ENCODE results near the gene IZUMO2. TPM values are rescaled to one million over a fixed set of nuclear protein-coding genes. Genes with fewer than 3 reads are reported as not detected.

Gene IZUMO2
- total RNA-seq, 1 donor from 2014 or later: not detected

DNA sequence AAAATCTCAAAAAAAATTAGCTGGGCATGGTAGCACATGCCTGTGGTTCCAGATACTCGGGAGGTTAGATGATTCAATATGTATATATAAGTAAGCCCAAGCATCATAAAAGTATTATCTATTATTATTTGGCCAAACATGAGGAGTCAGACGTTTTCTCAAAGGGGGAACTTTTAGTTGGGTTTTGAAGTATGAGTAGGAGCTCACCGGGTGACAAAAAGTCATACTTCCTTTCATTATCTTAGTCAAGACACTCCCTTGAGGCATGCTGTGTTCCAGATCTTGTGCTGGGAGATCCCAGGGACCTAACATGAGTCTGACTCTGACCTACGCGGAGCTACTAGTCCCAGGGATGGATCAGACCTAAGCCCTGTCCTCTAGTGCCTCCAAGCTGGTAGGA lies 32.1 kb upstream of the IZUMO2 start:
- Mint-ChIP-seq H3K4me1 (no peaks in the 10 kb centered on the region), H3K9me3 (peaks cover under 1% of the 10 kb centered on the region), H3K4me3 (no peak overlapping the region), H3K36me3 (ENCODE audit: low read depth) (no peaks in the 10 kb centered on the region), H3K27me3 (peaks cover 36% of the 10 kb centered on the region), H3K27ac (no peak overlapping the region)
- ATAC-seq (ENCODE audit: low read depth) (no peak), DNase-seq (no peak)
- intact Hi-C loops (cut with micrococcal nuclease): no loop called here
- TF ChIP-seq, protein P1, sequence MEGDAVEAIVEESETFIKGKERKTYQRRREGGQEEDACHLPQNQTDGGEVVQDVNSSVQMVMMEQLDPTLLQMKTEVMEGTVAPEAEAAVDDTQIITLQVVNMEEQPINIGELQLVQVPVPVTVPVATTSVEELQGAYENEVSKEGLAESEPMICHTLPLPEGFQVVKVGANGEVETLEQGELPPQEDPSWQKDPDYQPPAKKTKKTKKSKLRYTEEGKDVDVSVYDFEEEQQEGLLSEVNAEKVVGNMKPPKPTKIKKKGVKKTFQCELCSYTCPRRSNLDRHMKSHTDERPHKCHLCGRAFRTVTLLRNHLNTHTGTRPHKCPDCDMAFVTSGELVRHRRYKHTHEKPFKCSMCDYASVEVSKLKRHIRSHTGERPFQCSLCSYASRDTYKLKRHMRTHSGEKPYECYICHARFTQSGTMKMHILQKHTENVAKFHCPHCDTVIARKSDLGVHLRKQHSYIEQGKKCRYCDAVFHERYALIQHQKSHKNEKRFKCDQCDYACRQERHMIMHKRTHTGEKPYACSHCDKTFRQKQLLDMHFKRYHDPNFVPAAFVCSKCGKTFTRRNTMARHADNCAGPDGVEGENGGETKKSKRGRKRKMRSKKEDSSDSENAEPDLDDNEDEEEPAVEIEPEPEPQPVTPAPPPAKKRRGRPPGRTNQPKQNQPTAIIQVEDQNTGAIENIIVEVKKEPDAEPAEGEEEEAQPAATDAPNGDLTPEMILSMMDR (IDR thresholded peaks at IDR 0.05): no peak
- CTCF ChIA-PET: no interaction called here
- POLR2A ChIA-PET: no interaction called here

DNA sequence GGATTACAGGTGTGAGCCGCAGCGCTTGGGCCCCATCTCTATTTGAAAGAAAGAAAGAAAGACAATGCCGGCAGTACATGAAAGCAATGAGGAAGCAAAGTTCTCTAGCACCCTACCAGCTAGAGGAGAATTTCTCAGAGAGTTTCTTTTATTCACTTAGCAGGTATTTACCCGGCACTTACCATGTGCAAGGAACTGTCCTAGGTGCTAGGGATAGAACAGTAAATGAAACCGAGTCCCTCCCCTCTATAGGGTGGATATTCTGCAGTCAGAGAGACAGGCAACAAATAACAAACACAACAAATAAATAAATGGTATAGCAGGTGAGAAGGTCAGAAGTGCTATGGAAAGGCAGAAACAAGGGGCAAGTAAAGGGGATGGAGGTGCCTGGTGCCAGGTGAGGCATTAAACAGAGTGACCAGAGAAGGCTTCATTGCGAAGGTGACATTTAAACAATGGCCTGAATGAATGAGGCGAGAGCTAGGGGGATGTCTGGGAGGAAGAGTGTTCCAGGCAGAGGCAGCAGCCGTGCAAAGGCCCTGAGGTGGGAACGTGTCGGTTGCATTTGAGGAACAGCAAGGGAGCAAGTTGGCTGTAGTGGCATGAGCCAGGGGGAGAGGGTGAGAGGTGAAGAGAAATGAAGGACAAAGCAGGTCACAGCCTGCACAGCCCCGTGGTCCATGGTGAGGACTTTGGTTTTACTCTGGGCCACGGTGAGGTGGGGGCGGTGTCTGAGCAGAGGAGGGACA lies 29.6 kb upstream of the IZUMO2 start:
- ATAC-seq (ENCODE audit: low read depth) (no peak), DNase-seq (no peak)
- Mint-ChIP-seq H3K27ac (no peak overlapping the region), H3K27me3 (peaks cover 34% of the 10 kb centered on the region), H3K4me1 (no peaks in the 10 kb centered on the region), H3K36me3 (ENCODE audit: low read depth) (no peaks in the 10 kb centered on the region), H3K4me3 (no peak overlapping the region), H3K9me3 (peaks cover 2% of the 10 kb centered on the region)
- CTCF ChIA-PET: no interaction called here
- intact Hi-C loops (cut with micrococcal nuclease): no loop called here
- POLR2A ChIA-PET: no interaction called here
- TF ChIP-seq, protein P1 (IDR thresholded peaks at IDR 0.05): no peak

DNA sequence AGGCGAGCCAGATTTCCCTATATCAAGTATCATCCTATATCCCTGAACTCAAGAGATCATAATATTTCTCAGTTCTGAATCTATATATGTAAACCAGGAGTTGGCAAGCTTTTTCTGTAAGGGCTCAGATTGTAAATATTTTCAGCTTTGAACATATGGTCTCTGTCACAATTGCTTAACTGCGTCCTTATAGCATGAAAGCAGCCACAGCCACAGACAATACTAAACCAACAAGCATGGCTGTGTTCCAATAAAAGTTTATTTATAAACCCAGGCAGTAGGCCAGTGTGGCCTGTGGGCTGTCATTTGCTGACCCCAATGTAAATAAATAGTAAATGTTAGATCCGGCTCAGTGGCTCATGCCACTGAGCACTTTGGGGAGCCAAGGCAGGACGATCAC lies 28.1 kb upstream of the IZUMO2 start:
- TF ChIP-seq, protein P1 (IDR thresholded peaks at IDR 0.05): no peak
- H3K4me3 Mint-ChIP-seq: no peak overlapping the region
- H3K27ac Mint-ChIP-seq: no peak overlapping the region
- ChIA-PET POLR2A (no interaction called here), CTCF (no interaction called here)
- no peaks in the 10 kb centered on the region for H3K4me1 Mint-ChIP-seq
- H3K27me3 Mint-ChIP-seq: peaks cover 23% of the 10 kb centered on the region
- no peaks in the 10 kb centered on the region for H3K36me3 Mint-ChIP-seq (ENCODE audit: low read depth)
- DNase-seq (no peak), ATAC-seq (ENCODE audit: low read depth) (no peak)
- intact Hi-C loops (cut with micrococcal nuclease): no loop called here
- peaks cover 5% of the 10 kb centered on the region for H3K9me3 Mint-ChIP-seq

DNA sequence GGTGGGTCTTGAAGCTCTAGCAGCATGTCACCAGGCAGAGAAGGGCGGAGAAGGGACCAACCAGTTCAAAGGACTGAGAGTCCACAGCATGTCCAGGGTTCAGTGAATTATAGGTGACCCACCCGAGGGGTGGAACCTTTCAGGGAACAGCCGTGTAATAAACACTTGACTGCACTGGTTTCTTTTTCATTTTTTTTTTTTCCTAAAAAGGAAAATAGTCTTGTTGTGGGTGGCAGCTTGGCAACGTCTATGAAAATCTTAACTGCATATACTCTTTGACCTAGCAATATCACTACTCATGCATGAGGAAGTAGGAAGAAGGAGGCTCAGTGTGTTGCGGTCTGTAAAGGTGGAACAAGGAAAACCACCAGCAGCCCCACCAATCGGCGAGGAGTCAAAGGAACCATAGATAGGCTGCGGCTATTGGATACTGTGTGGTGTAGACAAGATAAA lies 27.4 kb upstream of the IZUMO2 start:
- Mint-ChIP-seq H3K4me1 (no peaks in the 10 kb centered on the region), H3K9me3 (peaks cover 7% of the 10 kb centered on the region), H3K27ac (no peak overlapping the region), H3K36me3 (ENCODE audit: low read depth) (no peaks in the 10 kb centered on the region), H3K4me3 (no peak overlapping the region), H3K27me3 (peaks cover 17% of the 10 kb centered on the region)
- ATAC-seq (ENCODE audit: low read depth) (no peak), DNase-seq (no peak)
- POLR2A ChIA-PET: no interaction called here
- intact Hi-C loops (cut with micrococcal nuclease): no loop called here
- TF ChIP-seq, protein P1 (IDR thresholded peaks at IDR 0.05): no peak
- CTCF ChIA-PET: no interaction called here

DNA sequence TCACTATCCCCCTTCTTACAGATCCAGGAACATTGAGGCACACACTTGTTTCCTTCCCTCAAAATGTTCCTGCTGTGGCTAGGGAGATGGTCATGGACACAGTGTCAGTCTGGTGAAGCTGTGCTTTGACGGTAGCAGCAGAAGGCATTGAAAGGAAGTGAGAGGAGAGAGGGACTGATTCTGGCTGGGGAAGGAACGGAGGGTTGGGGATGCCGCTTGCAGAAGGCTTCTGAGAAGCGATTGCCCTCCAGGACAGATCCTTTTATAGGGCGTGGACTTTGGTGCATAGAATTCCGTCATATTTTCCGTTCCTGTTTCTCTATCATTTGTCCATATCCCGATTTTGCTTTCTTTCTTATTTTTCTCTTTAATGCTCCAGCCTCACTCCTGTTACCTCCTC lies 26.2 kb upstream of the IZUMO2 start:
- no peaks in the 10 kb centered on the region for H3K36me3 Mint-ChIP-seq (ENCODE audit: low read depth)

More for the DNA sequence above, 26.2 kb upstream of the IZUMO2 start:
- H3K27ac Mint-ChIP-seq: no peak overlapping the region
- H3K4me1 Mint-ChIP-seq: no peaks in the 10 kb centered on the region
- ChIA-PET CTCF (no interaction called here), POLR2A (no interaction called here)
- peaks cover 7% of the 10 kb centered on the region for H3K9me3 Mint-ChIP-seq
- no peak overlapping the region for H3K4me3 Mint-ChIP-seq
- ATAC-seq (ENCODE audit: low read depth) (no peak), DNase-seq (no peak)
- intact Hi-C loops (cut with micrococcal nuclease): no loop called here
- TF ChIP-seq, protein P1 (IDR thresholded peaks at IDR 0.05): no peak
- H3K27me3 Mint-ChIP-seq: peaks cover 13% of the 10 kb centered on the region

Data from activated B cell treated with CpG ODN at 0.5 μM for 24 hours (primary cell).